Measurements from ENCODE around the gene IRF2BPL.

IRF2BPL gene

DNA sequence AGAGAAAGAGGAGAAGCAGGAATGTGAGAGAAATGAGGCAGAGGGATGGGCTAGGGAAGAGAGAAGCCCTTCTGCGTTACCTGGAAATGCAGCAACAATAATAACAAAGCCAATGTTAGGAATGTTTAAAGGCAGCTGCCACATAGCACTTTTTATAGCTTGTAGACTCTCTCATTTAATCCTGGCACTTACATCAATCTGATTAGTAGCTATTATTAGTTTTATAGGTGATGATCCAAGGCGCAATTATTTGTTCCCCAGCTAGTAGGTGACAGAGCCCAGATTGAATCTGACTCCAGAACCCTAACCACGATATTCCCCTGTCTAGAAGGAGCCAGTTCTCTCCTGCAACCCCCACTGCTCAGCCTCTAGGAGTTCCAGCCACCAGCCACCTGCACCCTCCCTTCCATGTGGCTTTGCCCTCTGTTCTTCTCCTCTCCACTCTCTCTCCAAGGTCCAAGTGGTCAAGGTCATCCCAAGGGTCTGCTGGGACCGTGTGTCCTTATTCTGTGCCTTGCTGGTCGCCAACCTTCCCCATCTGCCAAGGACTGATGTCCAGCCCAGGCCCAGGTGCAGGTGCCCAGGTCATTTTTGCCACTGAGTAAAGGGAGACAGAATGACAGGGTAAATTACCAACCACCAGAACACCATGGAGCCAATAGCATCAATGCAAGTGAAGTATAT is 40.2 kb upstream of the IRF2BPL start:
- H3K27me3 ChIP-seq (replicated peaks in 2 of 5; ENCODE audit: control insufficient read depth in 4 of 5, insufficient read depth in 5 of 5, low read length in 4 of 5), result no peaks in the 10 kb centered on the region
- DNase-seq, result no peak
- H3K9me3 ChIP-seq (ENCODE audit: control extremely low read depth in 1 of 5, control insufficient read depth in 4 of 5, insufficient read depth in 2 of 5, low read depth in 1 of 5, low read length in 4 of 5), result no peaks in the 10 kb centered on the region
- CTCF ChIA-PET, result interaction anchor here (0.5 to 20.1 kb wide), 26 partner anchors 9 to 675 kb away, joined by 3 to 791 read pairs (median 6); partner anchors contain the start of genes CIPC and IRF2BPL
- no peak overlapping the region for H3K27ac ChIP-seq (ENCODE audit: insufficient read depth in 1 of 2, low read depth in 1 of 2, low read length in 2 of 2, poor library complexity in 1 of 2, severe bottlenecking in 2 of 2)
- no peaks in the 10 kb centered on the region for H3K36me3 ChIP-seq (ENCODE audit: control insufficient read depth in 4 of 4, insufficient read depth in 4 of 4, low read length in 3 of 4)
- H3K4me3 ChIP-seq (ENCODE audit: control insufficient read depth in 1 of 7, extremely low read depth in 1 of 7, insufficient read depth in 4 of 7, low read depth in 2 of 7, low read length in 6 of 7), result no peak overlapping the region
- H3K4me1 ChIP-seq (ENCODE audit: control extremely low read depth in 1 of 4, control insufficient read depth in 4 of 4, insufficient read depth in 4 of 4, low read length in 3 of 4), result peaks cover 0 to 23% (median 9%) of the 10 kb centered on the region in 4 experiments
- POLR2A ChIA-PET, result no interaction called here
- WGBS (ENCODE audit: insufficient coverage), result 98% methylated on average over 4 of the region's 5 CpGs

DNA sequence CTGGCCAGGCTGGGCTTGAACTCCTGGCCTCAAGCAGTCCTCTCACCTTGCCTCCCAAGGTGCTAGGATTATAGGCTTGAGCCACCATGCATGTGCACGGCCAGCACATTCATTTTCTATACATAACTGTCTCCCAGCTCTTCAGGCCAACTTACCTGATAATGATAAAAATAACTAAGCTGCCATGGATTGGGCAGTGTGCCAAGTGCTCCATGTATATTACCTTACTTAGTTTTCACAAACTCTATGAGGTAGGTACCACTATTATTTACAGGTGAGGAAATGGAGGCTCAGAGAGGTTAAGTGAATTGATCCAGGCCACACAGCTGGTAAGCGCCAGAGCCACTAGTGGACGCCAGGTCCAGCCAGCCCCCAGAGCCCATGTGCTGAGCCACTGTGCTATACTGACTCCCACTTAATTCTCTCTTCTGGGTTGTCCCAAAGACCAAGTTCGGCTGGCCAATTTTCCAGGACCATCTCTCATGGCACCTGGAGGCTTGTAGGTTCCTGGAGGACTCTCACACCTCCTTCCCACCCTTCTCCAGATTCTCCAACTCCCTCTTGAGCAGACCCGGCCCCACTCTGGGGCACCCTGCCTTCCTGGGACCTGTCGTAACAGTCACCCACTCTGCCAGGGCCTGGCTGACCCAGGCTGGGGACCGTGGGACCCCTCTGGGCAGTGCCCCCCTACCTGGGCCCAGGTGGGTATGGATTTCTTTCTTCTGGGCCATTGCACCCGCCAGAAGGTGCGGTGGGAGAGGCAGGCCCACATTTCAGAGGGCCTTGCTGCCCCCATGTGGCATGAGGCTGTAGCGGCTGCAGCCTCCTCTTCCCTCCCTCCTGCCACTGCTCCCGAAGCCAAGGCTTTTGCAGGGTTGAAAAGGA is 39.4 kb upstream of the IRF2BPL start:
- 89% methylated on average over 3 of the region's 11 CpGs for WGBS (ENCODE audit: insufficient coverage)
- POLR2A ChIA-PET, result interaction anchor here (0.7 kb wide), 1 partner anchor 106 kb away, joined by 3 read pairs; no protein-coding TSS in a partner anchor
- DNase-seq, result peak; percentile 48 to 66 (median 63)
- Histone ChIP-seq H3K27ac (ENCODE audit: insufficient read depth in 1 of 2, low read depth in 1 of 2, low read length in 2 of 2, poor library complexity in 1 of 2, severe bottlenecking in 2 of 2) (no peak overlapping the region), H3K27me3 (replicated peaks in 2 of 5; ENCODE audit: control insufficient read depth in 4 of 5, insufficient read depth in 5 of 5, low read length in 4 of 5) (no peaks in the 10 kb centered on the region), H3K4me1 (ENCODE audit: control extremely low read depth in 1 of 4, control insufficient read depth in 4 of 4, insufficient read depth in 4 of 4, low read length in 3 of 4) (peaks cover 0 to 23% (median 9%) of the 10 kb centered on the region in 4 experiments), H3K36me3 (ENCODE audit: control insufficient read depth in 4 of 4, insufficient read depth in 4 of 4, low read length in 3 of 4) (no peaks in the 10 kb centered on the region), H3K9me3 (ENCODE audit: control extremely low read depth in 1 of 5, control insufficient read depth in 4 of 5, insufficient read depth in 2 of 5, low read depth in 1 of 5, low read length in 4 of 5) (no peaks in the 10 kb centered on the region), H3K4me3 (ENCODE audit: control insufficient read depth in 1 of 7, extremely low read depth in 1 of 7, insufficient read depth in 4 of 7, low read depth in 2 of 7, low read length in 6 of 7) (no peak overlapping the region)
- CTCF ChIA-PET, result interaction anchor here (0.7 to 20.1 kb wide), 24 partner anchors 8 to 295 kb away, joined by 3 to 791 read pairs (median 6); partner anchors contain the start of genes CIPC and IRF2BPL

DNA sequence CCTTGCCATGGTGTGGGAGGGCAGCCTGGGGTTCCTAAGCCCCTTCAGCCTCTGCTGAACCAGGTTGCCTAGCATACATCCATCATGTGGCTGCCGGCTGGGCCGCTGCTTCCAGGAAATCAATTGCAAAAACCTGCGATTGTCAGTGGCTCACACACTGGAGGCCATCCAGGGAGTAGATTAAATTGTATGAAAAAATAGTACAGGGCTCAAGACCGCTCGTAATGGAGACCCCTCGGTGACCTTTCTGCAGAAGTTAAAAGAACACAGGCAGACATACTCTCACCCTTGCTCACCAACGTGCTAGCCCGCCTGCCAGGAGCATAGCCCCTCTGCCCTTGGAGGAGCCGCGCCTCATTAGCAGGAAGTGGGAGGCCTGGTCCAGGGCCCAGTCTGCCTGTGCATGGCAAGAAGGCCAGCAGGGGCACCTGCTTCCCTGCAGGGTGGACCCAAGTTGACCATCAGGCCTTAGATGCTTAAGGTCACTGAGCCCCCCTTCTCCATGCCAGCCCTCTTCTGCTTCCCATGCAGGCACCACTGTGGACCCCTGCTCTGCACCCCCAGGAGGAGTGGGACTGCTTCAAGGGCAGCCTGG is 38.2 kb upstream of the IRF2BPL start:
- DNase-seq, result no peak
- Histone ChIP-seq H3K36me3 (ENCODE audit: control insufficient read depth in 4 of 4, insufficient read depth in 4 of 4, low read length in 3 of 4) (no peaks in the 10 kb centered on the region), H3K4me3 (ENCODE audit: control insufficient read depth in 1 of 7, extremely low read depth in 1 of 7, insufficient read depth in 4 of 7, low read depth in 2 of 7, low read length in 6 of 7) (no peak overlapping the region), H3K4me1 (ENCODE audit: control extremely low read depth in 1 of 4, control insufficient read depth in 4 of 4, insufficient read depth in 4 of 4, low read length in 3 of 4) (peaks cover 0 to 31% (median 9%) of the 10 kb centered on the region in 4 experiments), H3K27ac (ENCODE audit: insufficient read depth in 1 of 2, low read depth in 1 of 2, low read length in 2 of 2, poor library complexity in 1 of 2, severe bottlenecking in 2 of 2) (no peak overlapping the region), H3K9me3 (ENCODE audit: control extremely low read depth in 1 of 5, control insufficient read depth in 4 of 5, insufficient read depth in 2 of 5, low read depth in 1 of 5, low read length in 4 of 5) (no peaks in the 10 kb centered on the region), H3K27me3 (replicated peaks in 2 of 5; ENCODE audit: control insufficient read depth in 4 of 5, insufficient read depth in 5 of 5, low read length in 4 of 5) (no peaks in the 10 kb centered on the region)
- POLR2A ChIA-PET, result no interaction called here
- WGBS (ENCODE audit: insufficient coverage), result 87% methylated on average over 7 of the region's 10 CpGs
- CTCF ChIA-PET, result interaction anchor here (1.0 to 20.1 kb wide), 8 partner anchors 7 to 185 kb away, joined by 3 to 791 read pairs (median 20); no protein-coding TSS in a partner anchor

GRCh38 chr14:77065851-77066577 is 37.5 kb upstream of the IRF2BPL start:
- ChIA-PET CTCF (interaction anchor here (1.5 to 20.1 kb wide), 4 partner anchors 12 to 185 kb away, joined by 3 to 791 read pairs (median 42); no protein-coding TSS in a partner anchor), POLR2A (interaction anchor here (0.7 kb wide), 1 partner anchor 26 kb away, joined by 5 read pairs; no protein-coding TSS in a partner anchor)
- no peak overlapping the region for H3K4me3 ChIP-seq (ENCODE audit: control insufficient read depth in 1 of 7, extremely low read depth in 1 of 7, insufficient read depth in 4 of 7, low read depth in 2 of 7, low read length in 6 of 7)
- peak in 2 of 3 donors; percentile 51 to 71 for DNase-seq
- peaks cover 0 to 31% (median 9%) of the 10 kb centered on the region in 4 experiments for H3K4me1 ChIP-seq (ENCODE audit: control extremely low read depth in 1 of 4, control insufficient read depth in 4 of 4, insufficient read depth in 4 of 4, low read length in 3 of 4)
- no peak overlapping the region for H3K27ac ChIP-seq (ENCODE audit: insufficient read depth in 1 of 2, low read depth in 1 of 2, low read length in 2 of 2, poor library complexity in 1 of 2, severe bottlenecking in 2 of 2)
- H3K36me3 ChIP-seq (ENCODE audit: control insufficient read depth in 4 of 4, insufficient read depth in 4 of 4, low read length in 3 of 4), result no peaks in the 10 kb centered on the region
- H3K27me3 ChIP-seq (replicated peaks in 2 of 5; ENCODE audit: control insufficient read depth in 4 of 5, insufficient read depth in 5 of 5, low read length in 4 of 5), result no peaks in the 10 kb centered on the region
- H3K9me3 ChIP-seq (ENCODE audit: control extremely low read depth in 1 of 5, control insufficient read depth in 4 of 5, insufficient read depth in 2 of 5, low read depth in 1 of 5, low read length in 4 of 5), result no peaks in the 10 kb centered on the region
- WGBS (ENCODE audit: insufficient coverage), result 85% methylated on average over 5 of the region's 6 CpGs

GRCh38 chr14:77064521-77065178 is 36.1 kb upstream of the IRF2BPL start:
- Histone ChIP-seq H3K27ac (ENCODE audit: insufficient read depth in 1 of 2, low read depth in 1 of 2, low read length in 2 of 2, poor library complexity in 1 of 2, severe bottlenecking in 2 of 2) (no peak overlapping the region), H3K4me1 (ENCODE audit: control extremely low read depth in 1 of 4, control insufficient read depth in 4 of 4, insufficient read depth in 4 of 4, low read length in 3 of 4) (peaks cover 0 to 31% (median 9%) of the 10 kb centered on the region in 4 experiments), H3K27me3 (replicated peaks in 2 of 5; ENCODE audit: control insufficient read depth in 4 of 5, insufficient read depth in 5 of 5, low read length in 4 of 5) (no peaks in the 10 kb centered on the region), H3K9me3 (ENCODE audit: control extremely low read depth in 1 of 5, control insufficient read depth in 4 of 5, insufficient read depth in 2 of 5, low read depth in 1 of 5, low read length in 4 of 5) (no peaks in the 10 kb centered on the region), H3K36me3 (ENCODE audit: control insufficient read depth in 4 of 4, insufficient read depth in 4 of 4, low read length in 3 of 4) (no peaks in the 10 kb centered on the region), H3K4me3 (ENCODE audit: control insufficient read depth in 1 of 7, extremely low read depth in 1 of 7, insufficient read depth in 4 of 7, low read depth in 2 of 7, low read length in 6 of 7) (no peak overlapping the region)
- ChIA-PET CTCF (interaction anchor here (0.9 to 20.1 kb wide), 14 partner anchors 11 to 355 kb away, joined by 3 to 791 read pairs (median 7); no protein-coding TSS in a partner anchor), POLR2A (no interaction called here)
- WGBS (ENCODE audit: insufficient coverage), result 96% methylated on average over 6 of the region's 8 CpGs
- DNase-seq, result no peak

GRCh38 chr14:77063571-77064171 is 35.2 kb upstream of the IRF2BPL start:
- H3K4me3 ChIP-seq (ENCODE audit: control insufficient read depth in 1 of 7, extremely low read depth in 1 of 7, insufficient read depth in 4 of 7, low read depth in 2 of 7, low read length in 6 of 7), result no peak overlapping the region
- H3K27me3 ChIP-seq (replicated peaks in 2 of 5; ENCODE audit: control insufficient read depth in 4 of 5, insufficient read depth in 5 of 5, low read length in 4 of 5), result no peaks in the 10 kb centered on the region
- no peak overlapping the region for H3K27ac ChIP-seq (ENCODE audit: insufficient read depth in 1 of 2, low read depth in 1 of 2, low read length in 2 of 2, poor library complexity in 1 of 2, severe bottlenecking in 2 of 2)
- no peak for DNase-seq
- CTCF ChIA-PET, result interaction anchor here (0.6 to 20.1 kb wide), 17 partner anchors 10 to 354 kb away, joined by 3 to 791 read pairs (median 5); no protein-coding TSS in a partner anchor
- peaks cover 0 to 31% (median 9%) of the 10 kb centered on the region in 4 experiments for H3K4me1 ChIP-seq (ENCODE audit: control extremely low read depth in 1 of 4, control insufficient read depth in 4 of 4, insufficient read depth in 4 of 4, low read length in 3 of 4)
- WGBS (ENCODE audit: insufficient coverage), result 95% methylated on average over 9 of the region's 10 CpGs
- H3K9me3 ChIP-seq (ENCODE audit: control extremely low read depth in 1 of 5, control insufficient read depth in 4 of 5, insufficient read depth in 2 of 5, low read depth in 1 of 5, low read length in 4 of 5), result no peaks in the 10 kb centered on the region
- no peaks in the 10 kb centered on the region for H3K36me3 ChIP-seq (ENCODE audit: control insufficient read depth in 4 of 4, insufficient read depth in 4 of 4, low read length in 3 of 4)
- POLR2A ChIA-PET, result interaction anchor here (0.7 kb wide), 1 partner anchor 184 kb away, joined by 3 read pairs; no protein-coding TSS in a partner anchor
